Measurements from ENCODE around the gene PRR32.

DNA sequence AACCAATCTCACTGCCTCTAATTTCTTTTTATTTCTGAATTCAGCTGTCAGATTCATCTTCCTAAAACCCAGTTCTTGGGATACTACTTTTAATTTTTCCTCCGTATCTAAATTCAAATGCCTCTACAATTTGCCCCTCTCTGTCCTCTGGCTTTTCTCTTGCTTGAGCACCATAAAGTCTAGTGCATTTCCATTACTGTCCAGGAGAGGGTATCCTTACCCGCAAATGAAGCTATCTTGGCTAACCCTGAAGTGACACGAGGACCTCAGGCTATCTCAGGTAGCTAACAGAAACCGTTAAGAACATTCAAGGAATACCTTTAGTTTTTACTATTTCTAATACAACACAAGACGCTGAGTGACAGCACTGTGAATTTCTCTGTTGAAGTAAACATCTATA, 49.4 kb upstream of the PRR32 start:
- TF ChIP-seq, protein P1, sequence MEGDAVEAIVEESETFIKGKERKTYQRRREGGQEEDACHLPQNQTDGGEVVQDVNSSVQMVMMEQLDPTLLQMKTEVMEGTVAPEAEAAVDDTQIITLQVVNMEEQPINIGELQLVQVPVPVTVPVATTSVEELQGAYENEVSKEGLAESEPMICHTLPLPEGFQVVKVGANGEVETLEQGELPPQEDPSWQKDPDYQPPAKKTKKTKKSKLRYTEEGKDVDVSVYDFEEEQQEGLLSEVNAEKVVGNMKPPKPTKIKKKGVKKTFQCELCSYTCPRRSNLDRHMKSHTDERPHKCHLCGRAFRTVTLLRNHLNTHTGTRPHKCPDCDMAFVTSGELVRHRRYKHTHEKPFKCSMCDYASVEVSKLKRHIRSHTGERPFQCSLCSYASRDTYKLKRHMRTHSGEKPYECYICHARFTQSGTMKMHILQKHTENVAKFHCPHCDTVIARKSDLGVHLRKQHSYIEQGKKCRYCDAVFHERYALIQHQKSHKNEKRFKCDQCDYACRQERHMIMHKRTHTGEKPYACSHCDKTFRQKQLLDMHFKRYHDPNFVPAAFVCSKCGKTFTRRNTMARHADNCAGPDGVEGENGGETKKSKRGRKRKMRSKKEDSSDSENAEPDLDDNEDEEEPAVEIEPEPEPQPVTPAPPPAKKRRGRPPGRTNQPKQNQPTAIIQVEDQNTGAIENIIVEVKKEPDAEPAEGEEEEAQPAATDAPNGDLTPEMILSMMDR (IDR thresholded peaks at IDR 0.05): peak in 2 of 4 experiments; percentile 14 to 28
- no peak for TF ChIP-seq POLR2A (IDR thresholded peaks at IDR 0.05)
